HG03280 (cell line): Measurements from ENCODE around the gene TTK.
A peak's percentile ranks its signal among the peaks of the same experiment; 100 is the strongest.
"Not testable (repeated sequence)": the region's sequence is repeated elsewhere in the genome, so short reads cannot be mapped to it uniquely, and the experiment has no call there.

Experiments
- ATAC-seq: cut with Tn5 transposase; IDR thresholded peaks from one replicate; pipeline ENCODE4 v1.9.1; 2021; ENCODE audit warnings: mild to moderate bottlenecking, moderate library complexity; ENCODE audit not compliant: unreplicated experiment

TTK gene

GRCh38 chr6:80021131-80021530 is 16.7 kb downstream of the TTK start:
- ATAC-seq: no peak

- no peak for ATAC-seq
These were observed 17.1 kb downstream of the TTK start for GRCh38 chr6:80021591-80021990.

- no peak for ATAC-seq
These were observed 18.4 kb downstream of the TTK start for GRCh38 chr6:80022803-80023202.

GRCh38 chr6:80028589-80028988 is 24.1 kb downstream of the TTK start:
- ATAC-seq: no peak

GRCh38 chr6:80029470-80029869 is 25.0 kb downstream of the TTK start:
- peak; percentile 91 for ATAC-seq

- ATAC-seq: not testable (repeated sequence)
These were observed 43.8 kb downstream of the TTK start for GRCh38 chr6:80048220-80048619.

- no peak for ATAC-seq
These were observed 56.3 kb downstream of the TTK start for GRCh38 chr6:80060774-80061173.

- ATAC-seq: not testable (repeated sequence)
These were observed 63.7 kb downstream of the TTK start for GRCh38 chr6:80068146-80068545.

- not testable (repeated sequence) for ATAC-seq
These were observed 66.0 kb downstream of the TTK start for GRCh38 chr6:80070431-80070830.

GRCh38 chr6:80077067-80077466 is 72.6 kb downstream of the TTK start:
- ATAC-seq: no peak

- ATAC-seq: no peak
These were observed 84.2 kb downstream of the TTK start for GRCh38 chr6:80088637-80089036.

GRCh38 chr6:80091506-80091905 is 87.1 kb downstream of the TTK start:
- no peak for ATAC-seq
